GM19035 (cell line): ENCODE measurements around the gene CISTR.
"Not testable (repeated sequence)": the region's sequence is repeated elsewhere in the genome, so short reads cannot be mapped to it uniquely, and the experiment has no call there.

Source experiments
- ATAC-seq: cut with Tn5 transposase; IDR thresholded peaks from one replicate; pipeline ENCODE4 v1.9.1; 2021; ENCODE audit not compliant: unreplicated experiment

Gene CISTR

DNA sequence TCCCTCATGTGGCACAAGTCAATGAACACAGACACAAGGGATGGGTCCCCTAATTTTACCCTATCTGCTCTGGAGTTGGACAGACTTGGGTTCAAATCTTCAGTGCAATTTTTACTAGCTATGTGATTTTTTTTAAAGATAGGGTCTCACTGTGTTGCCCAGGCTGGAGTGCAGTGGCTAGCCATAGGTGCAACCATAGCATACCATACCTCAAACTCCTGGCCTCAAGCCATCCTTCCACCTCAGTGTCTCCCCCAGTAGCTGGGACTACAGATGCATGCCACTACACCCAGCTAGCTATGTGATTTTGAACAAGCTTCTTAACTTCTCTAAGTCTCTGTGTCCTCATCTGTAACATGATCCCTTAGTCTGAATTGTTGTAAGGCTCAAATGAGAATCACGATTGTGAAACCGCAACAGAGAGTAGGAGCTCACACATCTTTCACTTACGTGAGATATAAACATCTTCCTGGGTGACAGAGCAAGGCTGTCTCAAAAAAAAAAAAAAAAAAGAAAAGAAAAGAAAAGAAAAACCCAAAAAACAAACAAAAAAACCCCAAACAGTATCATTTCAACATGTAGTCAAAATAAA lies 29.2 kb downstream of the CISTR start:
- ATAC-seq: no peak

- ATAC-seq: no peak
Observed at GRCh38 chr12:53720946-53721345, 30.8 kb downstream of the CISTR start.

DNA sequence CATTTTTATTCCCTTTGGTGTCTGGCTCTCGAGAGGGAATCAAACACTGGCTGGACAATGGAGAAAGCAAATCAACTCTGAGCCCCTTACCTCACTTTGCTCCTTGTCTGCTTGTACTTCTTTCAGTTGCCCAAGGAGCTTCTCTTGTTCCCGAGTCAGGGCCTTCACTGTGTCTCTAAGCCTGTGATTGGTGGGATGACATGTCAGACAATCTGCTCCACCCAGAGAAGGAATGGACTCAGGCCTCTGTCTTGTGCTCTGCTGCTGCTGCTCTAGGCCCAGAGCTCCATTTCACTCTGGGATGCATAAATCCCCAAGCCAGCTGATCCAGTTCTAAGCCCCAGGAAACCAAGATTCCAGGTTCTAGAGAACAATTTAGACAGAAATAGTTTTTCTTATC lies 32.1 kb downstream of the CISTR start:
- ATAC-seq: no peak

- ATAC-seq: not testable (repeated sequence)
Observed at GRCh38 chr12:53718567-53718966, 33.2 kb downstream of the CISTR start.

GRCh38 chr12:53717319-53717718 lies 34.5 kb downstream of the CISTR start:
- no peak for ATAC-seq

GRCh38 chr12:53714004-53714403 lies 37.8 kb downstream of the CISTR start:
- no peak for ATAC-seq

DNA sequence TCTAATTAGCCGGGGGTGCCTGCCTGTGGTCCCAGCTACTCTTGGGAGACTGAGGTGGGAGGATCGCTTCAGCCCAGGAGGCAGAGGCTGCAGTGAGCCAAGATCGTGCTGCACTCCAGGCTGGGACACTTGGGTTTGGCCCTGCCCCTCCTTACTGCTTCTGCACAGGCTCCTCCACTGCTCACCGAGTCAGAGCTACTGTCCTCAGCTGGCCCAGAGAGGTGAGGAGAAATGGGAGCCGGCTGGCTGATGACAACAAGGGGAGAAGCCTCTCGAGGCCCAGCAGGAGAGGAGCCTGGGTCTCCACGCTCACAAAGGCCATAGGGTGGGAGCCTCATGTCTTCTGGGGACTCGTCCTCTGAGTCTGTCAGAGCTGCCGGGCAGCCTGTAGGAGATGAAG lies 38.3 kb downstream of the CISTR start:
- ATAC-seq: no peak

DNA sequence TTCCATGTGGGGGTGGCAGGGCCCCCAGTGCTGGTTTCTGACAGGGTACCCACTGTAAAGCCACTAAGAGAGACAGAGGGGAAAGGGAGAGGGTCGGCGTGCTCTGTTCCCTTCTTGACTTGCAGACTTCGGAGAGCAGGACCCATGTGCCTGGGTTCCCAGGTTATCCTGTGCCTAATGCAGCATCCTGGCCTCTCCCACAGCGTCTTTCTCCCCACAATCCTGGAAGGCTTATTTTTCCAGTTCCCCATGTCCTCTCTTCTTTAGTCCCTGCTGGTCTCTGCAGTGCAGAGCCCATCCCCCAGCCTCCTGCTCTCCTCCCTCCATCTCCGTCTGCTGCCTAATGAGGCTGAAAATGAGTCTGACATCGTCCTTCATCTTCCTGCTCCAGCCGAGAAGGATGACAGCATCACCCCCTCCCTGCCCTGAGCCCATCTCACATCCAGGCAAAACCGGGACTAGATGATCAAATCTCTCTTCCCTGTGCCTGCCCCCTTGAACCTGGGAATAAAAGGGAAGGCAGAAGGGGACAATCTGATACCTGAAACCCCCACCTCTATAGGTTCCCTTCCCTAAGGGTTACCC lies 39.6 kb downstream of the CISTR start:
- ATAC-seq: no peak

- ATAC-seq: no peak
Observed at GRCh38 chr12:53710091-53710490, 41.7 kb downstream of the CISTR start.

DNA sequence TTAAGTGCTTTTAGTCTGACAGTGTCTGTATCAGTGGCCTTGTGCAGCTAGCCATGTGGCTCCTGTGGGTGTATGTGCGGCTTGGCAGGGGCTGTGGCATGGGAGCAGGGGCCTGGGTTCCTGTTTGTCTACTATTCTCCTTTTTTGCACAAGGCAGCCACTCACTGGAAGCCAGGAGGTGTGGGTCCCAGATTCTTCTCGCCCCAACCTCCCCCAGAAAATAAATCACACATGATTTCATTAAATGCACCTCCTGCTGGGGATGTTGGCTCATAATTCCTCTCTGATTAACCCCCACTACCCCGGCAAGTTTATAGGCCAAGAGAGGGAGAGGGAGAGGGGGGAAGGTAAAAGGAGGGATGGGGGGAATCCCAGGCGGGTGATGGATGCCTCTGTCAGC lies 42.1 kb downstream of the CISTR start:
- ATAC-seq: no peak

- no peak for ATAC-seq
Observed at GRCh38 chr12:53706080-53706479, 45.7 kb downstream of the CISTR start.

- ATAC-seq: no peak
Observed at GRCh38 chr12:53703756-53704155, 48.0 kb downstream of the CISTR start.

- no peak for ATAC-seq
Observed at GRCh38 chr12:53701518-53702264, 50.1 kb downstream of the CISTR start.

DNA sequence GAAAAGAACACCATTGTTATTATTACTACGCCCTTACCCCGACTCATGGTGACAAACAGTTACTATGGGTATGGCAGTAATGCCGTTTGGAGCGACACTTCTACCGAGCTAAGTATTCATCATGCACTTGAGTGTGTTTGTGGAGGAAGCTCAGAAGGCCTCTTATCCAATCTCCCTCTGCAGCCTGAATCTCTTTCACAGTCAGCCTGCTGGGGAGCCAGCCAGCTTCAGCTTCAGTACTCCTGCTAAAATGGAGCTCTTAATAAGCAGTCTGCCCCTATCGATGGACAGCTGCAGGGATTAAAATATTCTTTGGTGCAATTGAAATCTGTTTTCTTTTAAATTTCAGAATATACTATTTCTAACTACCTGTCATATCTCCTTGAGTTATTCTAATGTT lies 51.2 kb downstream of the CISTR start:
- no peak for ATAC-seq

- no peak for ATAC-seq
Observed at GRCh38 chr12:53699678-53700025, 52.1 kb downstream of the CISTR start.

DNA sequence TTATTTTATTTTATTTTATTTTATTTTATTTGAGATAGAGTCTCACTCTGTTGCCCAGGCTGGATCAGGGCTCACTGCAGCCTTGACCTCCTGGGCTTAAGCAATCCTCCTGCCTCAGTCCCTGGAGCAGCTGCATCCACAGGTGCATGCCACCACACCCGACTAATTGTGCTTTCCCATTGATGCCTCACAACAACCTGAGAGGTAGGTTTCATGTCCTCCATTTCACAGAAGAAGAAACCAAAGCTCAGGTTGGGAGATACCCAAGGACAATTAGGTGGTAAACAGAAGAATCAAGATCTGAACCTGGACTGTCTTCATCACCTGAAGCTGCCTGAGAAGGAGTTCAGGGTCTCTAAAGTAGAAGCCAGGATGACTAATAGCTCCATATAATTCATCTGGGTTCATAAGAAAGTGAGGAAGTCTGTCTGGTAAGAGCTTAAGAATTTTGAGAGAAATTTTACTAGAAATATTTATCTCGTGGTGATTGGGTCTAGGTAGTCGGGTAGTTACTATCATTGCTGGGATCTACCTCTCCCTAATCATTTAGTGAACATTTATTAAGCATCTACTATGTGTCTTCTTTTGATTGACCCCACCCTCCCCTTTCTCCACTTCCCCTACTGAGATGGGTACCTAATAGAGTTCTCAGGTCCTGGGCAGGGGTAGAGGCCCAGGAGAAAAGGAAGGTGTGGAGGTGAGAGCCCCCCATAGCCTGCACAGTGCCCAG lies 52.7 kb downstream of the CISTR start:
- no peak for ATAC-seq

DNA sequence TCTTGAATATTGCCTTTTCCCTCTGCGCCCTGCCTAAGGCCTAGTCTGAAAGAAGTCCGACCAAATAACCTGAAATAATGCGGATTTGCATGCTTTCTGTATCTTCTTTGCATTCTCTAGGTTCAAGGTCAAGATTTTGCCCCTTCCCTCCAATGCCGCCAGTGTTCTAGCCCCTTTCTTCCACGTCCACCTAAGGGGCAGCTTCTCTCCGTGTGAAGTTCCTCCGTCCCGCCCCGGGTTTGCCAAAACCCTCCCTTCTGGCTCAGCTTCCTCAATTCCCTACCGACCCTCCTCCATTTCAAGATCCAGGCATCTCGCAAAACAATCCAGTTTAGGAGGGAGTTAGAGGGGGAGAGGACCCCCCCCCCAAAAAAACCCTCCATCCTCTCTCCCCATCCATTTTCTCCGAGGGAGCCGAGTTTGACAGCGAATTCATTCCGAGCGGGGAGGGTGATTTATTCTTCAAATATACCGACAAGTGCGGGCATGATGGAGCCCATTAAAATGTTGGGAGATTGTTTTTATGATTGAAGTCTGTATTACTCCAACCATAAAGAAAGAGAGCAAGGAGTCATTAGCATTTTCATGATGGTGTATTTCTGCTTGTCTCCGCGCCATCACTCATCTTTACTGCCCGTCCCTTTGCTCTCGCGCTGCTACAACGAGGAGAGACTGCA lies 55.0 kb downstream of the CISTR start:
- ATAC-seq: no peak
